DOHH2 (cell line): ENCODE measurements around the gene NFX1.

ENCODE experiments used
- EZH2phosphoT487 ChIP-seq: fragments of 200-600 bp; sonication (generic); IDR thresholded peaks from 2 replicates; pipeline ENCODE4 v1.6.1; 2017; ENCODE audit warnings: borderline replicate concordance, mild to moderate bottlenecking, antibody characterized with exemption, low read length, moderate library complexity, mixed read lengths
- TF ChIP-seq, protein P1 (sequence below): fragments of 200-600 bp; sonication (generic); IDR thresholded peaks from one replicate; pipeline ENCODE4 v1.5.1; 2014; ENCODE audit warnings: antibody characterized with exemption, mild to moderate bottlenecking, low read depth, low read length; ENCODE audit not compliant: poor library complexity, severe bottlenecking

DNA sequence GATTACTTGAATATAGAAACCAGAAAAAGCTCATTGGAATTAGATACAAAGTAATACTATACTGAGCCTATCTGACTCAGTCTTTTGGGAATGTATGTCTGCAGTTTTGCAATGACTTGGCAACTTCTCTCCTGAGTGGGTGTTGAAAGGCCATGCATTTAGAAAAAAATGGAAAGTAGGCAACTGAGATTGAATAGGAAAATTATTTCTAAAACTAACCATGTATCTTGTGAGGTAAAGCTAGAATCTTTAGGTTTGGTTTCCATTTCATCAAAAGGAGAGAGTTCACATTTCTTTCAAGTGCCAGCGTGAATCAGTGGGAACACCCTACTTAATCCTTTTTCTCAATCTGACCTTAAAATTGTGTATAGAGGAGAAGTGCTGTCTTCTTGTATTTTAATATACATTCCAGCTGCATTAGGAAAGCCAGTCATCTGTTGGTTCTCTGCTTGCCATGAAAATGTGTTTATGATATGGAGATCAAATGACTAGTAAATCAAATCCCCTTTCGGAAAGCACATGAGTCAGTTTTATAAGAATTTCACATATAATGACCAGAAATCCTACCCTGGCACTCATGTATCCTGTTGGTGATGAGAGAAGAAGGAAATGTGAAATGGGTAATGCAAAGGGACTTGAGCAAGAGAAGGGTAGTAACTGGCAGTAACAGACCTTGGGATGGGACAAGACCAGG lies 30.4 kb downstream of the NFX1 start:
- TF ChIP-seq, protein P1, sequence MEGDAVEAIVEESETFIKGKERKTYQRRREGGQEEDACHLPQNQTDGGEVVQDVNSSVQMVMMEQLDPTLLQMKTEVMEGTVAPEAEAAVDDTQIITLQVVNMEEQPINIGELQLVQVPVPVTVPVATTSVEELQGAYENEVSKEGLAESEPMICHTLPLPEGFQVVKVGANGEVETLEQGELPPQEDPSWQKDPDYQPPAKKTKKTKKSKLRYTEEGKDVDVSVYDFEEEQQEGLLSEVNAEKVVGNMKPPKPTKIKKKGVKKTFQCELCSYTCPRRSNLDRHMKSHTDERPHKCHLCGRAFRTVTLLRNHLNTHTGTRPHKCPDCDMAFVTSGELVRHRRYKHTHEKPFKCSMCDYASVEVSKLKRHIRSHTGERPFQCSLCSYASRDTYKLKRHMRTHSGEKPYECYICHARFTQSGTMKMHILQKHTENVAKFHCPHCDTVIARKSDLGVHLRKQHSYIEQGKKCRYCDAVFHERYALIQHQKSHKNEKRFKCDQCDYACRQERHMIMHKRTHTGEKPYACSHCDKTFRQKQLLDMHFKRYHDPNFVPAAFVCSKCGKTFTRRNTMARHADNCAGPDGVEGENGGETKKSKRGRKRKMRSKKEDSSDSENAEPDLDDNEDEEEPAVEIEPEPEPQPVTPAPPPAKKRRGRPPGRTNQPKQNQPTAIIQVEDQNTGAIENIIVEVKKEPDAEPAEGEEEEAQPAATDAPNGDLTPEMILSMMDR: no peak
- no peak for TF ChIP-seq EZH2phosphoT487
